ENCODE data around the gene HERPUD2.

HERPUD2 gene, protein sequence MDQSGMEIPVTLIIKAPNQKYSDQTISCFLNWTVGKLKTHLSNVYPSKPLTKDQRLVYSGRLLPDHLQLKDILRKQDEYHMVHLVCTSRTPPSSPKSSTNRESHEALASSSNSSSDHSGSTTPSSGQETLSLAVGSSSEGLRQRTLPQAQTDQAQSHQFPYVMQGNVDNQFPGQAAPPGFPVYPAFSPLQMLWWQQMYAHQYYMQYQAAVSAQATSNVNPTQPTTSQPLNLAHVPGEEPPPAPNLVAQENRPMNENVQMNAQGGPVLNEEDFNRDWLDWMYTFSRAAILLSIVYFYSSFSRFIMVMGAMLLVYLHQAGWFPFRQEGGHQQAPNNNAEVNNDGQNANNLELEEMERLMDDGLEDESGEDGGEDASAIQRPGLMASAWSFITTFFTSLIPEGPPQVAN

GRCh38 chr7:35694784-35695472 lies at the start of gene HERPUD2:
HERPUD2 (minus strand) TSS chr7:35695135; CDS start chr7:35694330, 805 bp downstream.
- DNase-seq (ENCODE audit: low read depth, low spot score) = peak; percentile 81

DNA sequence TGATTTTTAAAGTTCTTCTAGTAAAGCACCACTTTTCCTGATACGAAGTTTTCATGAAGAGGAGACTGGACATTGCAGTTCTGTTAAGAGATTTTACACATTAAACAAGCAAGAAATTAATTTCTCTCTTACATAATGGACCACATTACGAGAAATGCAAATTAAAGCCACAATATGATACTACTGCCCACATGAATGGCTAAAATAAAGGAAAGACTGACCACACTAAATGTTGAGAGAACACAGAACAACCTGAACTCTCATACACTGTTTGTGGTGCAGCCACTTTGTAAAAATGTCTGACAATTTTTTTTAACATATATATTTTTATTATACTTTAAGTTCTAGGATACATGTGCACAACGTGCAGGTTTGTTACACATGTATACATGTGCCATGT lies 44.0 kb upstream of the HERPUD2 start:
- no peak for DNase-seq (ENCODE audit: low read depth, low spot score)

DNA sequence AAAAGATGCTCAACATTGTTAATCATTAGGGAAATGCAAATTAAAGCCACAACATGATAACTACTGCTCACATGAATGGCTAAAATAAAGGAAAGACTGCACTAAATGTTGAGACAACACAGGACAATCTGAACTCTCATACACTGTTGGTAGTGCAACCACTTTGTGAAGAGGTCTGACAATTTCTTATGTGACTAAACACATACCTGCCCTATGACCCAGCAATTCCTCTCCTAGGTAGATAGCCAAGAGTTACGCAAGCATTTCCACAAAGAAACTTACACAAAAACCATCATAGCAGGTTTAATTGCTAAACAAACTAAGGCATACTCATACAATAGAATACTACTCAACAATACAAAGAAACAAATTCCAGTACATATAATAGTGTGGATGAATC lies 41.8 kb upstream of the HERPUD2 start:
- DNase-seq (ENCODE audit: low read depth, low spot score) = no peak

- no peak for DNase-seq (ENCODE audit: low read depth, low spot score)
These were observed 40.5 kb upstream of the HERPUD2 start for GRCh38 chr7:35735396-35735795.

DNA sequence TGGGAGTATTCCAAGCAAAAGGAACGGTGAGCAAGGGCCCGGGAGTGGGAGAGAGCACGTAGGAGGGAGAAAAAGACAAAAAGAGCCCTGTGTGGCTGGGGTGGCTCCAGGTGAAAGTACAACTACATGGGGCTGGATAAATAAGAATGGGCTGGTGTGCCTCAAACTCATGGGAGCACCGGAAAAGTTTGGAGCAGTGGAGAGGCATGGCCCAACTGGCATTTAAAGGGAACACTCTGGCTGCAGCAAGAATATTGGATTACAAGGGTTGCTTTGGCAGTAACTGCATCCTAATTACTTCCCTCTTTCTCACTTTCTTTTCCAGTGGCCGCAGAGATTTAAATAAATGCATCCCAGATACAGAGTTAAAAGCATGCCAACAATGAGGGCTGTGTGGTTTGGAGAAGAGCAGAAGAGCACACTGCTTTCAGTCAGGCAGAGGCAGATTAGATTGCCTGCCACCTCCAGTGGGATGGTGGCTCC lies 39.1 kb upstream of the HERPUD2 start:
- DNase-seq (ENCODE audit: low read depth, low spot score) = no peak

DNA sequence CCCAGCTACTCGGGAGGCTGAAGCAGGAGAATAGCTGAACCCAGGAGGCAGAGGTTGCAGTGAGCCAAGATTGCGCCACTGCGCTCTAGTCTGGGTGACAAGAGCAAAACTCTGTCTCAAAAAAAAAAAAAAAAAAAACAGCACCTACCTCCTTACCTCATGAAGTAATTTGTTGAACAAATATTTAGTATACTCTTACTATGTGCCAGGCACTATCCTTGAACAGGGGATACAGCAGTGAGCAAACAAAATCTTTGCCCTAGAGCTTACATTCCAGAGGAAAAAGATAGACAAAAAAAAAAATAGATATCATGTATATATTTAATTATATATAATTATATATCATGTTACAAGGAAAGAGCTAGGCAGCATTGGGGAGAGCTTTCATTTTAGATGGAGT lies 36.4 kb upstream of the HERPUD2 start:
- no peak for DNase-seq (ENCODE audit: low read depth, low spot score)

- no peak for DNase-seq (ENCODE audit: low read depth, low spot score)
These were observed 34.3 kb upstream of the HERPUD2 start for GRCh38 chr7:35729061-35729783.

DNA sequence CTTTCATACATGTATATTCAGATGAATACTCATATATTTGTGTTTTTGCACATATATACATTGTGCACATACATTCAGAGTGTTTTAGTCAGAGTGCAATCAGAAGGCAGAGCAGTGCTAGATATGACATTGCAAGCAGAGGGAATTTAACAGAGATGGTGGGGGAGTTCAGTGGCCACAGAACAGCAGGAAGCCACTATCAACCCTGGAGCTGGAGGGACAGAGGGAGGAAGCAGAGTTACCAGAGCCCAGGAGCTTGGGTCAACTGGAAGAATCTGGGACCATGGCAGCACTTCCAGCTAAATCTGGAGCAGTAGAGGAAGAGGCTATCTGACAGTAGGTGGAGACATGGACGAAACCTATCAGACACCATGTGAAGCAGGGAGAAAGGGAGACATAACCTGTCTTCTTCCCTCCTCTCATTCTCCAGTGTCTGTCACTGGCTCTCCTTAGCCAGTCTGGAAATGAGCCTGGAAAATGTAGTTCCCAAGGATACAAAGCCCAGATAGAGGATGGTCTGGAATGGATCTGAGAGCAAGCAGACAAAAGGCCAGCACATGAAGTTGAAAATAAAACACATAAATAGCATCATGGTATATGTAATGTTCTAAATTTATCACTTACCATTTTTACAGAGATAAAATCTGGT lies 33.6 kb upstream of the HERPUD2 start:
- DNase-seq (ENCODE audit: low read depth, low spot score) = no peak

DNA sequence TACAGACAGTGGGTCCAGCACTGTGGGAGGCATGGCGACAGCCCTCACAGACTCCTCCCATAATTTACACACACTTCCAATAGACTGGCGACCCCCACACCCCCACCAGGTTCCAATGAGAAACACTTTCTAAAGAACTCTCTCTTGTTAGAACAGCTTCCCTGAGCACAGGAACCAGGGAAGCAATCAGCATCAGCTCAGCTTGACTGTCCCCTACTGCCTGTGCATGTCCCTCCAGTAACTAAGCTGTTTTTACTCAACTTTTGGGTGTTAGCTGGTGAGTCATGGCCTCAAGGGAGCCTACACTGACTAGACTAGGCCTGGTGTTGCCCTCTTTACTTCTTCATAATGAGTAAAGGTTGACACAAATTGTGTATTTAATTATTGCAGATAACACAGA lies 32.6 kb upstream of the HERPUD2 start:
- DNase-seq (ENCODE audit: low read depth, low spot score) = no peak

DNA sequence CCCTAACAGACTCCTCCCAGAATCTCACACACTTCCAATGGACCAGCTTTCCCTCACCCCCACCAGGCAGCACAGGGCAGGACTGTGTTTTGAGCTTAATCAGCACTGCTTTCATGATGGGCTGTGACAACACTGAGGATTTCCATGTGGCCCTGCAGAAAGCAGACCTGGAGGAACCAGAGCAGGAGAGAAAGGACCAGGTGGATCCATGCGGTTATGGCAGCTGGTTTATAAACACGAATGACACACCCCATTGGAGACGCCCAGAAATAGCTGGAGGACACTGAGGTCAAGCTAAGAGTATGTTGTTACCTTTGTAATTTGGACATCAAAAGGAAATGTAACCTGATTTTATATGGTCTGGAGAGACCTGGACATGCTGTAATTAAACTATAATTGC lies 31.7 kb upstream of the HERPUD2 start:
- no peak for DNase-seq (ENCODE audit: low read depth, low spot score)

DNA sequence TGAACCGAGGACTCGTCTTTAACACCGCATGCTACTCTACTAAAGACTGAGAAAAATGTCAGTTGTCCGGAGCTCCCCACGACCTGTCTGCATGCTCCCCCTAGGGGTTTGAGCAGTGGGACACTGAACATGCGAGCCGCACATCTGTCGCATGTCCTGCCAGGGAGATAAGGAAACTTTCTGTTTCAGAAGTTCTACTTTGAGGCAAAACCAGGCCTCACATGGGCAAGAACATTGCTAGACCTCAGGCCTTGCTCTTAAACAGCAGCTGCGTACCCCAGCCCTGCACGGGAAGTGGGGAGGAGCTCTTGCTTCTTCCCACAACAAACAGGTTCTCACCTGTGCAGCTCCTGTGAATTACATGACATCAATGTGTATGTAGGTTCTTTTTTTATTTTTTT lies 30.3 kb upstream of the HERPUD2 start:
- DNase-seq (ENCODE audit: low read depth, low spot score) = peak; percentile 18

DNA sequence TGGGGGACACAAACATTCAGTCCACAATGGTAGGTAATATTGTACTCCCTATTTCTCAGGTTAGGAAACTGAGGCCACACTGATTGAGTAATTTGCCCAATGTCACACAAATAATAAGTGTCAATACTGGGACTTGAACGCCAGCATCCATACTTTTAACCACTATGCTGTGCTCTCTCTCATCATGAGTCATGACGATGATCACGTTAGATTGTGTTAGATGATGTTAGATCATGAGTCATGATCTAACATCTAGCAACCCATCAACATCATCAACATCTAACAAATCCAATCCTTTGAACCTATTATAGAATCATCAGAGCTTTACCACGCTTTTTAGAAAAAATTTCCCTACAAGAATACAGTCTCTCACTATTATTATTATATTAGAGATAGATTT lies 28.1 kb upstream of the HERPUD2 start:
- no peak for DNase-seq (ENCODE audit: low read depth, low spot score)

- no peak for DNase-seq (ENCODE audit: low read depth, low spot score)
These were observed 27.3 kb upstream of the HERPUD2 start for GRCh38 chr7:35722054-35722849.

DNA sequence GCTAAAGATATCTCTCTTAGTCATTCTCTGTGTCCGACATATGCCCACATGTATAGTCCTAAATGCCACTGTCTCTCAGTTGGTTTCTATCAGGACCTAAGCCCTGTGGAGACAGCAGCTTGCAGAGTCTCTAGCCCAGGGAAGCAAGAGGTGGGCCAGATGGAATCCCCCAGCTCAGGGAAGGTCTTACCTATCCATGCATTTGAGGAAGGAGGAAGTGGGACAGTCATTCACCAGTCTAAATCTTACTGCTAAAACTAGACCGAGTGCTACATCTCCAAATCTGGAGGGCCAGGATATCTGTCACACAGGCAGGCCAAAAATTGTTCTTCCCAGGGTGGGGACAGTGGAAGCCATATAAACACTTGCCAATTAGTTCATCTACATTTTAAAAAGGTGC lies 26.4 kb upstream of the HERPUD2 start:
- no peak for DNase-seq (ENCODE audit: low read depth, low spot score)

DNA sequence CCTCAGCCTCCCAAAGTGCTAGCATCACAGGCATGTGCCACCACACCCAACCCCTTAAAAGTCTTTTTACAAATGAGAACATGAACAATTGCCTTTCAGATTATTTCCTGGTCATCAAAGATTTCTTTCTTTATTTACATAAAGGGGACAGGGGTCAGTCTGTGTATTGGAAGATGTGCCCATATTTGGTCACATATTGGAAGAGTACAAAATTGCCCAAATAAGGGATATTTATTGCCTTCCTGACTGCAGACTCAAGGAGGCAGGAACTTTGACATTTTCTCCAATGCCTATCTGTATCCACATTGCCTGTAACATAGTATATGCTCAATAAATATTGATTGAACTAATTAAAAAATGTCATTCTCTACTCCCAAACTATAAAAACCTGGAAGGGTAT lies 25.9 kb upstream of the HERPUD2 start:
- DNase-seq (ENCODE audit: low read depth, low spot score) = no peak

DNA sequence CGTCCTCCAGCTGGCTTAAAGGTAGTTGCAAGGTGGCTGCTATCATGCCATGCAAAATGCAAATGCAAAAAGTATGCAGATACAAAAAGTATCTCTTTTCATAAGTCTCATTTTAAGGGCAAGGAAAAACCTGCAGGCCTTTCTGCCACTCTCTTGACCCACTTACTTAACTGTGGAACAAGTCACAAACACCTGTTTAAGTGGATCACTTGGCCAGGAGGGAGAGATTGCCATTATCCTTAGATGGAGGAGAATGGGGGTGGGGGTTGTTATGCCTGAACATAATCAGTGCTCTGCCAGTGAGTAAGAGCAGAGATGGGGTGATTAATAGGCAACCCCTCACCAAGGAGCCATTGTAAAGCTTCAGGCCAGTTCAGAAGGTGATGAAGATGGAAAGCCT lies 25.1 kb upstream of the HERPUD2 start:
- DNase-seq (ENCODE audit: low read depth, low spot score) = no peak

DNA sequence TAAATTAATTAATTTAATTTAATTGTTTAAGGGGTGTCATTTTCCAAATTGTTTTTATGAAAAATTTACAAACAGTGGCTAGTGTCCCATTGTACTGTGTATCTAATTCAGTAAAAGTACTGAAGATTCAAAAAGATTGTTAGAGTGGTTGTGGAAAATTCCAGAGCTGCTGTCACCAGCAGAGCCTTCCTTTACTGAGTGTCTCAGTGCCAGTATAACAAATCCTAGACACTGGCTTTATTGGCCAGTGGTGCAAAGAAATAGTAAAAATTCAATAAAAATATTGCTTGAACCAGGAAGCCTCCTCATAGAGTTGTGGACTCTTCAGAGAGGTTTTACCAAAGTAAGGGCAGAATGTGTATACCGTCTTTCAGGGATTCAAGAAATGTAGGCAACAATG lies 23.1 kb upstream of the HERPUD2 start:
- DNase-seq (ENCODE audit: low read depth, low spot score) = no peak

DNA sequence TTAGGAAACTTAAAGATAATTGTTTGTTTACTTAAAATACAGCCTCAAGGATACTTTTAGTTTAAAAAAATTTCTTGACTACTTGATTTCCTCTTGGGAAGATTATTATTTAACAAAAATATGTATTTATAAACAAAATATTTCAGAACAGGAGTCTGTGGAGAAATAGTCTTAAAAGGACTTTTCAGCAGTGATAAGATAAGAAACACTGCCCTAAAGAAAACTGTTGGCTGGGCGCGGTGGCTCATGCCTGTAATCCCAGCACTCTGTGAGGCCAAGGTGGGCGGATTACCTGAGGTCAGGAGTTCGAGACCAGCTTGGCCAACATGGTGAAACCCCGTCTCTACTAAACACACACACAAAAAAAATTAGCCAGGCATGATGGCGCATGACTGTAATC lies 22.6 kb upstream of the HERPUD2 start:
- DNase-seq (ENCODE audit: low read depth, low spot score) = no peak

- DNase-seq (ENCODE audit: low read depth, low spot score) = no peak
These were observed 22.1 kb upstream of the HERPUD2 start for GRCh38 chr7:35717013-35717412.

GRCh38 chr7:35716038-35716803 lies 21.3 kb upstream of the HERPUD2 start:
- DNase-seq (ENCODE audit: low read depth, low spot score) = no peak

Measured in activated CD4-positive, CD25-positive, alpha-beta regulatory T cell treated with anti-CD3 and anti-CD28 coated beads, Interleukin-2, amount 50 U/mL, for 16 hours (primary cell).